GM12801 (cell line): ENCODE measurements around the gene CRNKL1.

Source experiments
- CTCF ChIP-seq: IDR thresholded peaks from one replicate; pipeline ENCODE4 v1.5.1; 2011; ENCODE audit warnings: control low read depth; ENCODE audit not compliant: insufficient read length; ENCODE audit errors: extremely low read depth

Gene CRNKL1

GRCh38 chr20:20027284-20027683 lies 25.0 kb downstream of the CRNKL1 start:
- no peak for TF ChIP-seq CTCF

DNA sequence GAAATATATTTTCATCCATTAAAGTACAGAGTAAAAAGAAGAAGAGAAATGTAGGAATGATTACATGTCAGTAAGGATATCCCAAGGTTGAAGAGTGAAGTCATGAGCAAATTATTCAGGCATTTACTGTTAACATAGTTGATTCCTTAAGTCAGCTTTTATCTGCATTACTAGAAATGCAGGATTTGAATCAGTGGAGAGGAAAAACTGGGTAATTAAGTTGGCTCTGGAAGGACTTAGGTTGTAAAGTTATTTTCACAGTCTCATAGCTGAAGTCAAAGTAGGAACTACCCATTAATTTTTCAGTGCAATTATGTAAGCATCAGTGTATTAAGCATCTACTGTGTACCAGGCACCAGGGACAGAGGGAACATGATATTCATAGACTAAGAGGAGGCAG lies 27.3 kb downstream of the CRNKL1 start:
- no peak for TF ChIP-seq CTCF

- TF ChIP-seq CTCF = no peak
Measured at GRCh38 chr20:20023395-20023794, 28.9 kb downstream of the CRNKL1 start.

GRCh38 chr20:20022498-20022897 lies 29.8 kb downstream of the CRNKL1 start:
- TF ChIP-seq CTCF = no peak

DNA sequence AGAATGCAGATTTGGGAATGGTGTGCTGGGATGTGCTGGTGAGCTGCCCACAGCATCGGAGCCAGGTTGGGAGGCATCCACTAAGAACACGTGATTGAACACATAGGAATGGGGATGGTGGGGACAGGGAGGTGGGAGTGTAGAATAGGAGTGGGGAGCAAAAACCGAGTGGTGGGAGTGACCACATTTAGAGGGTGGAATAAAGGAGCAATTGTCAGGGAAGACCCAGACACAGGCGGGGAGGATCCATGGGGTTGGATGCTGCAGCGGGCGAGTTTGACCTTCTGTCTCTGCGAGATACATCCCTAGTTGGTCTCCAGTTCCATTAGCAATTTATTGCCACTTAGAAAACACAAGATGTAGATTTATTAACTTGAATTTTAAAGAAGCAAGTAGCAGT lies 30.4 kb downstream of the CRNKL1 start:
- TF ChIP-seq CTCF = no peak

DNA sequence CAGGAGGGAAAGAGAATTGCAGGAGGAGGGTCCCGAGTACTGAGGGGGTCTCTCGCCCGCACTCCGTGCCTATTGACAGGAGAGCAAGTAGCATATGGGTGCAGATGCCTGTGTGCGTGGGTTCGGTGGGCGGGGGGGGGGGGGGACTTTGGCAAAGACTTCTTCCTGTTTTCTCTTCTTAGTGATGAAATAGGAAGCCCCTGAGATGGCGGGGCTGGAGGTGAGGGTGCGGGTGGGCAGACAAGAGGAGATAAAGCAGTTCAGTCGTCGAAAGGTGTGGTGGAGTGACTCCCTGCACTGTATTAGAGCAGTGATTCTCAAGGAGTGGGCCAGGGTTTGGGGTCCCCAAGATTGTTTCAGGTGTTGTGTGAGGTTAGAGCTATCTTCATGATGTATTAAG lies 31.4 kb downstream of the CRNKL1 start:
- TF ChIP-seq CTCF = no peak

GRCh38 chr20:20019123-20019522 lies 33.1 kb downstream of the CRNKL1 start:
- no peak for TF ChIP-seq CTCF

DNA sequence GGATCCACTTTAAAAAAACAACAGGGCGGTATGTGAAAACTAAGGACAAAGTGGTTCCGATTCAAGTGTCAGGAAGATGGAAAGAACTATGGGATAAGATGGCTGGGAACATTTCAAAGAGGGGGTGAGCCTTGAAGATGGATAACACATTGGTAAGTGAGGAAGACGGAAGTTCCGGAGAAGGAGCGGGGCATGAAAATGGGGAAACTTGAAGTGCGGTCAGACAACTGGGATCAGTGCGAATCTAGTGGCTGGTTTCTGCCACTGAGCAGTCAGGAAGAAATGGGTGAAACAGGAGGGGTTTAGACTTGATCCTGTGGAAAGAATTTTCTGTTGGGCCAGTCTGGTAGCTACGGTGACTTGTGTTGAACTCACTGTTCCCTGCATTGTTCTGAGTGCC lies 33.9 kb downstream of the CRNKL1 start:
- TF ChIP-seq CTCF = no peak
